HG03039 (cell line): ENCODE results near the gene FAM3C.
"Not testable (repeated sequence)": the region's sequence is repeated elsewhere in the genome, so short reads cannot be mapped to it uniquely, and the experiment has no call there.

Experiments
- ATAC-seq: cut with Tn5 transposase; IDR thresholded peaks from one replicate; pipeline ENCODE4 v1.9.1; 2021; ENCODE audit warnings: mild to moderate bottlenecking, moderate library complexity; ENCODE audit not compliant: unreplicated experiment

FAM3C gene

DNA sequence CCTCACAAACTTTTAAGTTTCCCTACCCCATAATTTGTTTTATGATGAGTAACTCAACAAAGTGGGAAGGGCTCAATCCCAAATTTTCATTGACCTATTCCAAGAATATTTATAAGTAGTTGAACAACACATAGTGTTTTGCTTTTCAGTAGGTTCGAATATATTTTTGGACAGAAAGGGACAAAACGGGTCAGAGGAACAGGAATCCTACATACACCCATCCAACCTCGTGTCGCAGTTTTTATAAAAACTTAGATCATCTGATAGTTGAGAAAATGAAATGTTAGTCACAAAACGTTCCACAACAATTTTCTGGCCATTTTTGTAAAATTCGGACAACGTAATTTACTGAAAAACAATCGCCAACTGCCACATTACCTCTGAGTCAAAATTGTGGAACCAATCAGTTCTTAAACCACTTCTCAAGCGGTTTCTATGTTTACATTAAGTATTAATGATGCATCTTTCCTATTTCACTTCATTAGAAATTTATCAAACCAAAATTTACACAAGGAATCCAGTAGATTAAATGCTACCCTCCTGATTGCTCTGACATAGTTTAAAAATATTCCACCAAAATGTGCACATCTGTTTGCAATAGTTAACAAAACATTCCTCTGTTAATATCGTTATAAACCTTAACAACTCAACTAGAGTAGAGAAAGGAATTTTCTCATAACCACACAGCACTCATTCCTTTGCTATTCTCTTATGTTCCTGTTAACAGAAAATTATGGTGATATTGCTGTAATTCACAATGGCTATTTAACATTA lies 61.0 kb downstream of the FAM3C start:
- ATAC-seq: no peak

DNA sequence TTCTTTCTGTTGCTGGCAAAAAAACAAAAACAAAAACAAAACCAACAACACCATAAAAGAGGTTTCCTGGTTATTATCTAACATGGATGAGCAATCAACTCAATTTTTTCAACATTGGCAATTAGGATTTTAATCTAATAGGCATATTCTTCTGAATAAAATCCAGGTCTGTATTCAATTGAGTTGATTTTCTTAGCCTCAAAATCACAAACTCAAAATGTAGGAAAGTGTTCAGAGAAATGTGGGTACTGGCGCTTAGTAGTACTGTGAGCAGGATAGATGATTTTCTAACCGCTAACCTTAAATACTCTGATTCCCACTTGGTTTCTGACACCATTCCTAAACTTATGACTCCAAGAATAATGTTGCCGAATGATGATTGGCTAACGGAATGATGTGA lies 61.7 kb downstream of the FAM3C start:
- ATAC-seq: no peak

DNA sequence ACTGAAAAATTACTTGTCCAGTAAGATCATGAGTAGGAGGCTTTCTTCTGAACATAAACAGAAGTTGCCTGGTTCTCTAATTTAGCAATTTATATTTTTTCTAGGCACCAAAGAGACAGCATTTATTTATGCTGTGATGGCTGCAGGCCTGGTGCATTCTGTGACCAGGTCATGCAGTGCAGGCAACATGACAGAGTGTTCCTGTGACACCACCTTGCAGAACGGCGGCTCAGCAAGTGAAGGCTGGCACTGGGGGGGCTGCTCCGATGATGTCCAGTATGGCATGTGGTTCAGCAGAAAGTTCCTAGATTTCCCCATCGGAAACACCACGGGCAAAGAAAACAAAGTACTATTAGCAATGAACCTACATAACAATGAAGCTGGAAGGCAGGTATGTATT lies 64.5 kb downstream of the FAM3C start:
- ATAC-seq: no peak

DNA sequence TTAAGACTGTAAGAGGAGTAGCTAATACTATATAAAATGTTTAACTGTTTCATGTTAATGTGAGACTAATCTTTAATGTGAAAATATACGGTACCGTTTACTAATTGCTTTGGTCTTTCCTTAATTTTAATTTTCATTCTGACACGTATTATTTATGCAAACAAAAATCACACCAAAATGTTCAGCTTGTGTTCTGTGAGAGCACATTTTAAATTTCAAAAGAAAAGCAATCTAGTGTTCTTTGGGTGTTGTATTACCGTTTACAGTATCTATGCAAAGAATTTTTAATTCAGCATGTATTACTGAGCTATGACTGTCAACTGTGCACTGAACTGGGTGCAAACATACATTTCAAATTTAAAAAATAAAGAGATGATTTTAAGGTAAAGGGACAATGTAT lies 65.1 kb downstream of the FAM3C start:
- no peak for ATAC-seq

DNA sequence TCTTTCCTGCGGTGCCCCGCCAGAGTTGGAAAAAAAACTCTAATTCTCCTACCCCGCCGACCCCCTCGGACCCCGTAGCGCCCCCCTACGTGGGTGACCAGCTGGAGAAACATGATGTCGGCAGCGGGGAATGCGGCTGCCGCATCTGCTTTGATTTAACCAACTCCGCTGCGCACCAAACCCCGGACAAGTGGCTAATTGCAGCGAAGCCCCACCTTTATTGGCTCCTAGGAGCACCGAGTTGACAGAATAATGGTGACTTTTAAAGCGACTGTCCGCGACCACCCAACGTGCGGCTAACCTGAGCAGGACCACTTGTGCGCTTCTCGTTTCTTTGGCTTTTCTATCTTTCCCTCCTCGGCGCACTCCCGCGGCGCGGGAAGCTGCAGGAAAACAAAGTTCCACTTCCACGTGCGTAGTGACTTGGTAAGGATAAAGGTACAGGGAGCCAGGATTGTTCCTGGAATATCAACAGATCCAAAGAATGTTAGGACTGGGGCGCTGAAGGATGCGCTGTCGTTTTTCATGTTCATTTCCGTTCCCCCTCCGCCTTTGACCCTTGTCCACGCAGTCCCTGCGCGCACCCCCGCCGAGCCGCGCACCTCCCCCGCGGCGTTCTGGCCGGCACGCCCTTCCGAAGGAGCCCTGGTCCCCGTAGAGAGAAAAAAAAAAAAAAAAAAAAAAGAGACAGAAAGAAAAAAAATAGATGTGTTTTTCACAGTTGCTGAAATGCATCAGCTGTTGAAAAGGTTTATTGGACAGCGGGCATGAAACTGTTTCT lies 65.9 kb downstream of the FAM3C start:
- no peak for ATAC-seq

DNA sequence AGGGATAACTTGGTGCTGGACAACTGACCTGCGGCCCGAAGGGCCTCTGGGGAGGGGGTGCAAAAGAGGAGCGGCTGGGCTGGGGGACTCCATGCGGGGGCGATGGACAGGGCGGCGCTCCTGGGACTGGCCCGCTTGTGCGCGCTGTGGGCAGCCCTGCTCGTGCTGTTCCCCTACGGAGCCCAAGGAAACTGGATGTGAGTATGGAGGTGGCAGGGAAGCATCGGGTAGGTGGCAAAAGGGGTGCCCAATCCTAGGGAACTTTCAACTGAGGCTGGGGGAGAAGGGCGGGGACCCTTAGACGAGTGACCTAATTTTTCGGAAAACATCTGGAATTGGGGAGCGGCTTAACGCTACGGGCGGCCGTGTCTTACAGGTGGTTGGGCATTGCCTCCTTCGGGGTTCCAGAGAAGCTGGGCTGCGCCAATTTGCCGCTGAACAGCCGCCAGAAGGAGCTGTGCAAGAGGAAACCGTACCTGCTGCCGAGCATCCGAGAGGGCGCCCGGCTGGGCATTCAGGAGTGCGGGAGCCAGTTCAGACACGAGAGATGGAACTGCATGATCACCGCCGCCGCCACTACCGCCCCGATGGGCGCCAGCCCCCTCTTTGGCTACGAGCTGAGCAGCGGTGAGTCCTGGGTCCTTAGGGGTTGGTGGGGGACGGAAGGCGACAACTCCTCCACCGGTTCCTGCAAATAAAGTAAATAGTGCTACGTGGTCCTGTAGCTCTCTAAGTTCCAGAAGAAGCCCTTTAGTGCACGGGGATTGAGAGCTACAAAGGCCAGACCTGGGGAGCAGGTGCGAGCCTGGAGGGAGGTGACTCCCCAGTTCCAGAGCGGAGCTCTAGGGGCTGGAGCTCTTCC lies 66.7 kb downstream of the FAM3C start:
- ATAC-seq: no peak

DNA sequence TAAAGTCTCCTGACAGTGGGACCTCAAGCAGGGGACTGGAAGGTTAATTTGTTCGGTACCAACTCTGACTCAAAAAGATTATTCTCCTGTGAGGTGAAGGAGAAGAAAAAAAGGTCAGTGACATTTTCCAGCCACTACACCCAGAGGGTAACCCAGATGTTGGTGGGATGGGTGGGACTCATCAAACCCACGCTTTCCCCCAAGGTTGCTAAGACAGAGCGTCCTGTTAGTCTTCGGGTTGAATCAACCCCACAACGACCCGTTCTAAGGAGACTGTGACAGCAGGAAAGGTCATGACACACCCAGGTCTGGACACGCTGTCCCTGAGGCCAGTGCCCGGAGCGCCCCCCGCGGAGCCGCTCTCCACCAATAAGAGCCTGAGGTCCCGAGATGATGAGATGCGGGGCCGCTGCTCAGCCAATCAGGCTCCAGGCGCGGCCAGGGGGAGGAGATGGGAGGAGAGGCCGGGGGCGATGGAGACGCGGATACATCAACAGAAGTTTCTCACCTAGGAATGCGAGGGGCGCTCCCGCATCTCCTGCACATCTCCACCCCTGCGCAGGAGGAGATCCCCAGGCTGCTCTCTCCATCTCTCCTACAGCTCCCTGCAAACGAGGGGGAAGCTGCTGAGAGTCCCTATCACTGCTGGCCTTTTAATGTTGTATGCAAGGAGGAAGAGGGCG lies 67.5 kb downstream of the FAM3C start, which contains the start of gene WNT16:
Gene WNT16 (plus strand): TSS at position 493 of the 683 bp plus-strand sequence. CDS start 293 bp downstream, outside the sequence.
- no peak for ATAC-seq

DNA sequence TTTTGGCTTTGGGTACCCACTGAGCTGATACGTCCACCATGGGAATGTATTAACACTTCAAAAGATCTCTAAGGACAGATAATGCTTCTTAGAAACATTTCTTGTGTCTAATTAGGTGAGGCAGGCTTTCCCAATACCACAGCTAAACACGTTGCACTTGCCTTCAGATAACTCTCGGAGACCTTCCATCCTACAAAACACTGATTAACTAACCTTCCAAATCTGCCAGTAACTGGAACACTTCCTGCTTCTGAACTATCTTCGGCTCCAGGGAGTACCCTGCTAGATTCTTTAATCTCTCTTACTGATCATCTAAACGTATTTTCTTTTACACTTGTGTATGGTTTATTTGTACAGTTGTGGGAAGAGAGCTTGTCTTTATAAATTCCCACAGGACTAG lies 68.4 kb downstream of the FAM3C start:
- ATAC-seq: no peak

DNA sequence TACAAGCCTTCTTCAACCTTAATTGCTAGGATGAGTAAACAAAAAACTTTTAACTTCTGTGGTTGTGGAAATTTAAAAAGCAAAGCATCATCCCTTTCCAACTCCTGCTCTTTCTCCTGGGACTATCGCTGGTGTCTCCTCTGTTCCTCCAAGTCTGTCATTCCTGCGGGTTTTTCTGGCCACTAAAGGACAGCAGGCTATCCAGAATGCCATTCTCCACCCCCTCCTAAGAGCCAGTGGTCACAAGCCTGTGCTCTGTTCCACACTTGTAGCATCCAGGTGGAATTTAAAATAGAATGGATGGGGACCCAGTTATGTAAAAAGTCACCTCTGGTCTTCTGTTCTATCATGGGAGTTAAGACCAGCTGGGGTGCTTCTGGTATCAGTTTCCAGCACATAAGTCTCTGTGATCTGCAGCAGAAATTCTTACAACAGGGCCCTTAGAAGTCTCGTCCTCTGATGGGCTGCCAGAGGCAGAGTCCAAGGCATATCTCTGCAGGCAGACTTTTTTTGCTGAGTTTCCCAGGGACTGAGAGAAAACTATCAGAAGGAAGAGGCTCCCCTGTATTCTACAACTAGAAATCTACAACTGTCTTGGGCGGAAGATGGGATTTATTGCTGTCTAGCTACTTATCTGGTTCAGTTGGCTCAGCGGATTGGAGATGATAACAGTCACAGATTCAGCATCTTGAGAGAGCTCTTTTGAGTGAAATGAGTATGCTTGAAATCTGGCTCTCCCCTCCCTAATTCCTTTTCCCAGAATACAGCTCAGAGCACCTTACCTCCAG lies 72.4 kb downstream of the FAM3C start:
- ATAC-seq: no peak

DNA sequence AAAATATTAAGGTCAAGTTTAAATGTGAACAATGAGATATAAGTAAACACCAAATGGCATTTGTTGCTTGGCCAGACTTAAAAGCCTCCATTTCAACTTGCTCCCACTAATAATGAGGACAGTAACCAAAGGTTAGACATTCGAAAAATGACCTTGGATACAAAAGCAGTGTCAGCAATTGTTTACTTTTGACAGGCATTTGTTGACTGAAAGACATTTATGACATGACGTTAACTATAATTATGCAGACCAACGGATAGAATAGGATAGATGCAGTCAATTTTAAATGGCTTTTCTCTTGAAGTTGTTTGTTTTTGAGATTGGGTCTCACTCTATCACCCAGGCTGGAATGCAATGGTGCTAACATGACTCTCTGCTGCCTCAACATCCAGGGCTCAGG lies 73.6 kb downstream of the FAM3C start:
- ATAC-seq: no peak

DNA sequence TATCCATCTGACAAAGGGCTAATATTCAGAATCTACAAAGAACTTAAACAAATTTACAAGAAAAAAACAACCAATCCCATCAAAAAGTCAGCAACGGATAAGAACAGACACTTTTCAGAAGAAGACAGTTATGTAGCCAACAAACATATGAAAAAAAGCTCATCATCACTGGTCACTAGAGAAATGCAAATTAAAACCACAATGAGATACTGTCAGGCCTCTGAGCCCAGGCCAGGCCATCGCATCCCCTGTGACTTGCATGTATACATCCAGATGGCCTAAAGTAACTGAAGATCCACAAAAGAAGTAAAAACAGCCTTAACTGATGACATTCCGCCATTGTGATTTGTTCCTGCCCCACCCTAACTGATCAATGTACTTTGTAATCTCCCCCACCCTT lies 80.9 kb downstream of the FAM3C start:
- not testable (repeated sequence) for ATAC-seq

DNA sequence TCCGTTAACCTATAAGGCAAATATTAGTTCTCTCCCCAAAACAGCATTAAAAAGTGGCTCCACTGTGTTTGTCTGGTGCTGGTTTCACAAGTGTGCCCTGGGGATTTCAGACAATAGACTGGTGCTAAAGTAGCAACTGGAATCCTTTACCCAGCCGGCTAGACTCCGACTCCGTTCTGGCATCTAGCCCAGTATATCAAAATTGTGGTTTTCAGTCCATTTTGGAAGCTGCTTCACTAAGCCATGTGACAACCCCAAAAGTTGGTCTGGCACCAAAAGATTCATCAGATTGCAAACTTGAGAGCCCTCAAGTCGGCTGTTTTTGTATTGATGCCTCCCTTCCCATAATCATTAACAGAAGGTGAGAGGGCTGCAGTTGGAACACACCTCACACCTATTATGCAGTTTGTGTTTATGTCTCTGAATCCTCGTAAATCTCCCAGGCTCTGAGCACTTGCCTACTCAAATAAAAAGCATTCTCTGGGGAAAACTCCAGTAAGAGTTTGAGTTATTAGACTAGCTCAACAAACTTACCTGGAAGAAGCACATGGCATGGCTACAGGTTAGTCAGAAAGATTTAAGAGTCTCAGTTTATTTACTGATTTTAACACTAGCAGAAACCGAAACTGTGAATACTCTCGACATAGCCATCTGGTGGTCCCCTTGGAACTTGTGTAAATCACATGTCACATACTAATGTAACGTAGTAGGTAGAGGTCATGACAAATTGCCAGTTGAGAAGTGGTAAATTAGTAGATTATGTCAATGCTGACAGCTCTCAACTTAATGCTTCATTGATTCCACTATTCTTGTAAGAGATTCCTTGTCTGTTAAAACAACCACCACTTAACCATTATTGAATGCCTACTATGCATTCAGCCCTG lies 82.1 kb downstream of the FAM3C start:
- peak; percentile 83 for ATAC-seq

DNA sequence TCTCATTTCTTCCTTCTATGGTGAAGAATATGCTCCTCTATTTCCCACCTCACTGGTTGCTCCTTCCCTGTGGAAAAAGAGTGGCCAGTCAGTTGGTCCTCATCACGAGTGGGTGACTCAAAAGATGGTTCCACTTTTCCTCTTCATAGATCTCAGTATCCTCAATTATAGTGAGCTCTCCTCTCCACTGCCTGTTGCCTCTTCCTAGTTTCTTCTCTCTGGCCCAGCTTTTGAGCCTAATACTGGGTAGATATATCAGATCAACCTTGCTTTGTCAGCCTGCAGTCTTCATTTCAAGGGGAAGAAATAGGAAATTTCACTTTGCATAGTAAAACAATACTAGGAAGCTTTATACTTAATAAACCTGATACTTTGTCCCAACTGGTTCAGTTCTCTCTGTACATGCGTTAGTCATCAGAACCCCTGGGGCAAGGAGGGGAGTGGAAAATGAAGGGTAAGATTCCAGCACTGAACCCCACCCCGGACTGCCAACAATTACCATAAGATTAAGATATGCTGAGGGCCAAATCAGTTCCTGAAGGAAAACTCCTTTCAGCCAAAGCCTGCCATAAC lies 82.8 kb downstream of the FAM3C start:
- ATAC-seq: no peak

DNA sequence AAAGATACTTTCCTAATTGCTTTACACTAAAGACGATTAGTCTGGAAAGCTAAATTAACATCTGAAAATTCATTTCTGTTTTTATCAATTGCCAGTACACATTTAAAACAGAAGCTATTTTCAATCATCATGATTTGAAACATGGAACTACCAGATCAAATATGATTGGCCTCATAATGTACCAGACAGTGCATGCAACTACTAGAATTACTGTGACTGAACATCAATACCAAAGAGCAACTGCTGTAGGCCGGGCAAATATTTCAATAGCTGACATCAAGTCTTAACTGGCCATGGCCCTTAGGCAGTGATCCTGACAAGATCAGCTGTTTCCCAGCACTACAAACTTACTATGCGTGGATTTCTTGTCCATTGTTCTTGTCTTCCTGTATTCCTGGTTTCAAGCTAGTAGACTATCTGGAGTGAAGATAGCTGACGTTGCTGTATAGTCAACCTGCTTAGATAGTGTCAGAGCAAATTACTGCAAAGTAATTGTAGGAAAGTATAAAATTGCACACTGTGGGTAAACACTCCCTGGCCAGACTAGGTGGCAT lies 89.0 kb downstream of the FAM3C start:
- ATAC-seq: no peak

DNA sequence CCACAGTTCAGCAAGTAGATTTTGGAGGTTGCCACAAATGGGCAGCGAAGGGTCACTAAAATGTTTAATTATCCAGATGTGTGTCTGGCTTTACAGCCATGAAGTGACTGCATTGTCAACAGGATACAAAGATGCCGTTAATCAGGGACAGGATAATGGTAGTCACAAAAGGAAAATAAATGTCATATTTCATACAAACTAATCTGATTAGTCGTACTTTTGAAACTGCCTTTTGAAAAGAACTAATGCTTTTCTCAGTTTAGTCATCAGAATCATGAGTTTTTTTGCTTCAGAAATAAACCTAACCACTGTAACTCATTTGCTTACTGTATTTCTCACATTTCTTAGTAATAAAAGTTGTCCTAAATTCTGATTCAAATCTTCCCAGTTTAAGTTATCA lies 89.5 kb downstream of the FAM3C start:
- no peak for ATAC-seq

DNA sequence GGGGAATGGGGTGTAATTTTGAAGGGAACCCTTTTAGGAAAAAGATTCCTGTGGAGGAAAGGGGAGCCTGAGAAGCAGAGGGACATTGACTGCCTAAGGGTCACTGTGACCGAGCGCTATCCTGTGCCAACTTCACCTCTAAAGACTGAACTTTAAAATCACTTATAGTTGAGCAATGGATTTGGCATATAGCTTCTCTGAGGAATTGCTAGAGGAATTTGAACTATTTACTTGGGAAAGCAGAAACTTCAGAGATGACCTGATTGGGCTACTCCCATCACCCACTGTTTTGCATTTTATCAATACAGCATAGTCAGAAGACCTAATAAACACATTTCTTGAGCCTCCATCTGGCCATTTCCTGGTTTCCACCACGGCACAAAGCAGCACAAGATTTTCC lies 91.0 kb downstream of the FAM3C start:
- ATAC-seq: no peak

DNA sequence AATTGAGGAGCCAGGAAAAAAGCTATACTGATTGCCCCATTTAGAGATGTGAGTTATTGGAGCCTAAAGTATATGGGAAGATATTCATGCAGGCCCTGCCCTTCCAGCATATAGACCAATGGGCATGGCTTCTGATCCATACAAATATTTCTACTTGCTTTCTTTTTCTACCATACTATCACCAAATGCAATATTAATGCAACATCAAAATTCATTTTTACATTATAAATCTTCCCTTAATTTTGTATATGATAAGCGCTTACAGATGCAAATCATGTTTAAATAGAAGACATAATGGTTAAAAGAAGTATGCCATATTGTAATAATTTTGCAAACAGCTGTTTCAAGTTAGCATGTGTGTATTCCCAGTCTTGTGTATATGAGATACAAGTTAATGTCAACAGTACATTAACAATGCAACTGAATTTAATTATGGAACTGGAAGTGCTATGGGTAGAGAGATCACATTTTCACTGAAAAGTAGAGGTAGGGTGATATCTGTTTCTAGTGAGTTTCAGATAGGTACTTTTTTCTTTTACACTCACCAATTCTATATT lies 91.9 kb downstream of the FAM3C start:
- no peak for ATAC-seq
